Endothelial cell of umbilical vein (primary cell): ENCODE data around the gene TEP1. TPM values are rescaled to one million over a fixed set of nuclear protein-coding genes. Genes with fewer than 3 reads are reported as not detected.

Experiments used
- BruUV-seq: library from RNA; stranded (reverse); fragments of 400-500 nt; replicated peaks from 2 replicates; lab custom pipeline; 2021; lab: Mats Ljungman, UMichigan
- CTCF ChIA-PET: fragments of 300-600, 350-600 bp; sonication (Branson Sonifier 250); formaldehyde crosslinking; loops from one replicate; lab custom pipeline; 2021; ENCODE audit warnings: antibody characterized with exemption, inconsistent platforms; lab: Charles Lee
- POLR2A ChIA-PET: fragments of 300-600, 350-600 bp; sonication (Branson Sonifier 250); formaldehyde crosslinking; loops from one replicate; lab custom pipeline; 2021; ENCODE audit warnings: antibody characterized with exemption, inconsistent platforms; lab: Charles Lee
- DNase-seq: peaks from one replicate; pipeline ENCODE4 v3.0.0-alpha.2; 2011; ENCODE audit warnings: low read depth, low spot score
- FAIRE-seq: peaks from 2 replicates; lab custom pipeline; 2011; peaks lifted over from hg19 to GRCh38; lab: Jason Lieb, UNC
- H2AFZ ChIP-seq: 2 replicates; pipeline ENCODE4 v1.6.0; 2012; ENCODE audit warnings: low read depth, low read length, control low read depth, inconsistent platforms
- H3K27ac ChIP-seq: 2 replicates; pipeline ENCODE4 v1.5.1; 2011; ENCODE audit warnings: low read depth, mild to moderate bottlenecking, control low read depth, low read length, moderate library complexity; ENCODE audit not compliant: insufficient read depth
- H3K27me3 ChIP-seq, 2 experiments: 2 replicates each; pipeline versions ENCODE4 v1.6.0 to v1.6.1; 2011; ENCODE audit warnings: low read length in 2 of 2, mixed read lengths in 1 of 2; ENCODE audit not compliant: control insufficient read depth in 2 of 2, insufficient read depth in 2 of 2
- H3K36me3 ChIP-seq, 2 experiments: 2 replicates in 1 of 2; 3 replicates in 1 of 2; pipeline ENCODE4 v1.5.1; 2011; ENCODE audit warnings: low read length in 2 of 2, mild to moderate bottlenecking in 1 of 2, moderate library complexity in 1 of 2; ENCODE audit not compliant: control insufficient read depth in 2 of 2, insufficient read depth in 2 of 2; ENCODE audit errors: extremely low read depth in 1 of 2
- H3K4me1 ChIP-seq: 3 replicates; pipeline ENCODE4 v1.5.1; 2011; ENCODE audit warnings: mild to moderate bottlenecking, low read length; ENCODE audit not compliant: control insufficient read depth, insufficient read depth; ENCODE audit errors: extremely low read depth
- H3K4me2 ChIP-seq: 2 replicates; pipeline ENCODE4 v1.6.1; 2011; ENCODE audit warnings: low read length, control low read depth, mixed read lengths; ENCODE audit not compliant: insufficient read depth
- H3K4me3 ChIP-seq, 3 experiments: fragments of 200-600 bp in 1 of 3; sonication (generic), shearing (Covaris generic) in 1 of 3; replicated peaks in 1 of 3; 2 replicates each; pipeline ENCODE4 v1.5.1; 2011 to 2016; ENCODE audit warnings: control low read depth in 3 of 3, low read length in 3 of 3, mild to moderate bottlenecking in 2 of 3, inconsistent platforms in 1 of 3, low read depth in 1 of 3, moderate library complexity in 1 of 3; ENCODE audit not compliant: insufficient read depth in 1 of 3
- H3K79me2 ChIP-seq: 2 replicates; pipeline ENCODE4 v1.6.0; 2012; ENCODE audit warnings: low read length, inconsistent platforms; ENCODE audit not compliant: control insufficient read depth, insufficient read depth
- H3K9ac ChIP-seq: replicated peaks from 2 replicates; pipeline ENCODE3; 2011; ENCODE audit warnings: low read length, control low read depth; ENCODE audit not compliant: insufficient read depth; ENCODE audit errors: extremely low read depth
- H3K9me1 ChIP-seq: replicated peaks from 3 replicates; pipeline ENCODE4 v1.6.0; 2011; ENCODE audit warnings: mild to moderate bottlenecking, low read length; ENCODE audit not compliant: control insufficient read depth, insufficient read depth; ENCODE audit errors: extremely low read depth
- H3K9me3 ChIP-seq: replicated peaks from 2 replicates; pipeline ENCODE4 v1.5.1; 2012; ENCODE audit warnings: low read length, inconsistent platforms; ENCODE audit not compliant: control insufficient read depth, insufficient read depth
- H4K20me1 ChIP-seq: replicated peaks from 2 replicates; pipeline ENCODE3; 2011; ENCODE audit warnings: mild to moderate bottlenecking, low read length; ENCODE audit not compliant: control insufficient read depth, insufficient read depth; ENCODE audit errors: extremely low read depth
- CTCF ChIP-seq, 2 donors: IDR thresholded peaks; 1 replicate in 1 of 2; 2 replicates in 1 of 2; pipeline ENCODE4 v1.5.1; 2011; ENCODE audit warnings: low read length in 2 of 2, mild to moderate bottlenecking in 2 of 2, moderate library complexity in 2 of 2, control low read depth in 1 of 2, inconsistent platforms in 1 of 2, low read depth in 1 of 2; ENCODE audit not compliant: insufficient read depth in 1 of 2; ENCODE audit errors: extremely low read depth in 1 of 2
- EZH2 ChIP-seq: IDR thresholded peaks from 2 replicates; pipeline ENCODE4 v1.6.1; 2012; ENCODE audit warnings: borderline replicate concordance, low read depth, mild to moderate bottlenecking, moderate library complexity, low read length, inconsistent platforms; ENCODE audit not compliant: severe bottlenecking
- FOS ChIP-seq: IDR thresholded peaks from 2 replicates; pipeline ENCODE4 v1.6.1; 2011; ENCODE audit warnings: mild to moderate bottlenecking, low read length, moderate library complexity, borderline replicate concordance; ENCODE audit not compliant: insufficient read depth
- GATA2 ChIP-seq: IDR thresholded peaks from 2 replicates; pipeline ENCODE4 v1.7.0; 2011; ENCODE audit warnings: low read depth, mild to moderate bottlenecking, moderate library complexity, mixed read lengths, low read length; ENCODE audit not compliant: insufficient read length, insufficient read depth
- JUN ChIP-seq: IDR thresholded peaks from 2 replicates; pipeline ENCODE4 v1.6.1; 2011; ENCODE audit warnings: borderline replicate concordance, low read depth; ENCODE audit not compliant: insufficient read length, insufficient read depth
- MAX ChIP-seq: IDR thresholded peaks from 2 replicates; pipeline ENCODE4 v1.6.1; 2011; ENCODE audit not compliant: insufficient read depth, insufficient read length
- MYC ChIP-seq: IDR thresholded peaks from one replicate; pipeline ENCODE4 v1.6.1; 2011; ENCODE audit warnings: mild to moderate bottlenecking, low read depth, low read length
- POLR2A ChIP-seq: IDR thresholded peaks from 2 replicates; pipeline ENCODE4 v1.6.1; 2012; ENCODE audit warnings: low read depth, mild to moderate bottlenecking, control low read depth, low read length
- POLR2AphosphoS5 ChIP-seq: IDR thresholded peaks from 2 replicates; pipeline ENCODE4 v1.6.1; 2012; ENCODE audit warnings: low read depth, mild to moderate bottlenecking, control low read depth, low read length, moderate library complexity; ENCODE audit not compliant: insufficient read depth
- dilution Hi-C: fragments of 300-500 bp; cut with MboI; formaldehyde crosslinking; loops from one replicate; pipeline ENCODE4 v1.15.0; 2019; ENCODE audit warnings: low sequenced_read_pairs; ENCODE audit not compliant: extremely low pct_ligation_motif_present
- intact Hi-C: fragments of 100-400 bp; cut with micrococcal nuclease; formaldehyde crosslinking; loops from one replicate; pipeline ENCODE4 v1.10.0; 2022
- polyA plus RNA-seq, 4 experiments: library from polyadenylated mRNA; depleted of rRNA in 3 of 4; stranded (reverse) in 3 of 4; unstranded in 1 of 4; fragments of >200 nt; gene quantifications; 2 replicates each; pipeline versions ENCODE4 v1.2.1 to v1.2.3, GENCODE V29; 2011 to 2012; ENCODE audit warnings: missing spikeins in 1 of 4
- total RNA-seq: library from RNA; stranded (reverse); gene quantifications from 2 replicates; pipeline ENCODE4 v1.2.3, GENCODE V29; 2021

TEP1 gene
- total and polyA plus RNA-seq, 2 donors (not counting 3 experiments of a cell fraction or from before 2014, with no cell fraction given), result 19.6 to 44.6 TPM

GRCh38 chr14:20438664-20439063 is 25.4 kb upstream of the TEP1 start:
- H3K9me1 ChIP-seq, result no peaks in the 10 kb centered on the region
- H4K20me1 ChIP-seq, result no peaks in the 10 kb centered on the region
- peaks cover 8% of the 10 kb centered on the region for H3K4me1 ChIP-seq
- H3K27me3 ChIP-seq, result peaks cover 6 to 16% of the 10 kb centered on the region in 2 experiments
- no peak overlapping the region for H2AFZ ChIP-seq
- H3K79me2 ChIP-seq, result no peaks in the 10 kb centered on the region
- no peaks in the 10 kb centered on the region for H3K9me3 ChIP-seq
- no peak overlapping the region for H3K4me3 ChIP-seq
- H3K4me2 ChIP-seq, result no peak overlapping the region
- ChIA-PET POLR2A (interaction anchor here (0.6 kb wide), 1 partner anchor 8 kb away, joined by 5 read pairs; no protein-coding TSS in a partner anchor), CTCF (no interaction called here)
- BruUV-seq, result no TSS peak
- no peak for DNase-seq
- dilution Hi-C loops, result no loop called here
- no peak for FAIRE-seq
- intact Hi-C loops, result no loop called here
- H3K27ac ChIP-seq, result no peak overlapping the region
- H3K36me3 ChIP-seq, result no peaks in the 10 kb centered on the region
- H3K9ac ChIP-seq, result no peak overlapping the region
- TF ChIP-seq FOS (no peak), POLR2A (no peak), MYC (no peak), CTCF (IDR thresholded peaks at IDR 0.05; ENCODE audit: extremely low read depth in 1 of 2, insufficient read depth in 1 of 2, low read depth in 1 of 2, low read length in 2 of 2) (no peak), EZH2 (no peak), GATA2 (no peak), JUN (no peak), POLR2AphosphoS5 (no peak), MAX (no peak)
